ENCODE measurements around the gene DAPK1.

Gene DAPK1

GRCh38 chr9:87668722-87669121 is 171.1 kb downstream of the DAPK1 start:
- no peak for TF ChIP-seq CTCF (IDR thresholded peaks at IDR 0.05; ENCODE audit: extremely low read depth, missing control alignments)
- no peak for DNase-seq (ENCODE audit: low spot score)

DNA sequence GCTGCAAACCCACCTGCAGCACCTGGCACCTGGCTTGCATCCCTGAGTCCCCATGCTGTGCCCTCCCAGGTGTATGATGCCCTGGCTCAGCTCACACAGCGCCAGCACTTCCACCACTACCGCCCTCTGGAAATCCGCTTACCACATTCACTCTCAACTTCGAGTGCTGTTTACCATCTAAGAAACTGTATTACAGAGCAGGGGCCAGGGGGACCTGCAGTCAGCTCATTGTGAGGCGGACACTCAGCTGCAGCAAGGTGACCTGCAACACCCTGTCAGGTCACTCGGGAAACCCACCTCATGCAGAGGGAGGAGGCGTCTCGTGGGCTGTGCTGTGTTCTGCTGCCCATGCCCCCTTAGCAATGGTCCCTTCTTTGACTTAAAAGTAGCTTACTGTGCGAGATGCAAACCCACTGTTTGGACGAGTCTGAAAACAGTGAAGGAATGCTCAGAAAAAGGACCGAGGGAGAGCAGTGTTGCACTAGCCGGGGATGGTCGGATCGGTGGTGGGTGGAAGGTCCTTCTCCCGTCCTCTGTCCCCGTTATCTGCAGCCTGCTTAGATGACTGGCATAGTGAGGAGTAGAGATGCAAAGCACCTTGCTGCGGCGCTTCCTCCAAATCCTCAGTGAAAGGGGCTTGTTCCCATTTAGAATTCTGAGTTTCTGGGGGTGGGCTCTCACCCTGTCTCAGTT is 173.1 kb downstream of the DAPK1 start:
- DNase-seq (ENCODE audit: low spot score): no peak

GRCh38 chr9:87671478-87671877 is 173.8 kb downstream of the DAPK1 start:
- no peak for DNase-seq (ENCODE audit: low spot score)
- TF ChIP-seq CTCF (IDR thresholded peaks at IDR 0.05; ENCODE audit: extremely low read depth, missing control alignments): no peak

More for the DNA sequence above, 173.1 kb downstream of the DAPK1 start:
- no peak for TF ChIP-seq CTCF (IDR thresholded peaks at IDR 0.05; ENCODE audit: extremely low read depth, missing control alignments)

- no peak for DNase-seq (ENCODE audit: low spot score)
- no peak for TF ChIP-seq CTCF (IDR thresholded peaks at IDR 0.05; ENCODE audit: extremely low read depth, missing control alignments)
Measured at GRCh38 chr9:87671925-87672324, 174.3 kb downstream of the DAPK1 start.

DNA sequence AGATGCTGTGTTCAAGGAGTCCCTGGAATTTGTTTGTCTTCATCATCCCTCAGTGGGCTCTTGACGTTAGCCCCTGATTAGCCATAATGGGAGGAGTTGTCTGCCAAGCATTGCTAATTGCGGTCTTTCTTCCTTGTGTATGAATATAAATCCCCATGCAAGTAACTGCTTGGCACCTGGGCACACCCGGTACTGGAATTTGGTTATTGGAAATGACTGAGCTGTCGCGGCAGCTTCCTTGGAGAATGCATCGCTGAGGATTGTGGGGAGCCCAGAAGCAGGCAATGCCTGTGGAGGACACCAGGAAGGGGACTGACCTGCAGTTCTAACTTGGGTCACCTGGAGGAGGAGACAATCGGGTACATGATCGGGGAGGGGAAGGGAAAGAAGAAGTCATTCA is 174.9 kb downstream of the DAPK1 start:
- DNase-seq (ENCODE audit: low spot score): no peak
- no peak for TF ChIP-seq CTCF (IDR thresholded peaks at IDR 0.05; ENCODE audit: extremely low read depth, missing control alignments)

GRCh38 chr9:87673446-87674120 is 175.9 kb downstream of the DAPK1 start:
- DNase-seq (ENCODE audit: low spot score): no peak
- no peak for TF ChIP-seq CTCF (IDR thresholded peaks at IDR 0.05; ENCODE audit: extremely low read depth, missing control alignments)

GRCh38 chr9:87674565-87675299 is 177.1 kb downstream of the DAPK1 start:
- DNase-seq (ENCODE audit: low spot score): no peak
- TF ChIP-seq CTCF (IDR thresholded peaks at IDR 0.05; ENCODE audit: extremely low read depth, missing control alignments): no peak
